ENCODE results near the gene TRMO. TPM values are rescaled to one million over a fixed set of nuclear protein-coding genes. Genes with fewer than 3 reads are reported as not detected.
"Not testable (repeated sequence)": the region's sequence is repeated elsewhere in the genome, so short reads cannot be mapped to it uniquely, and the experiment has no call there.

The TRMO gene
- total RNA-seq, 1 donor from 2014 or later, result 32.4 TPM

GRCh38 chr9:97958812-97959511 lies 36.7 kb upstream of the TRMO start:
- intact Hi-C loops (cut with micrococcal nuclease), result no loop called here
- no peaks in the 10 kb centered on the region for H3K36me3 Mint-ChIP-seq (ENCODE audit: low read depth)
- H3K4me1 Mint-ChIP-seq, result no peaks in the 10 kb centered on the region
- ChIA-PET CTCF (no interaction called here), POLR2A (interaction anchor here (0.6 to 1.1 kb wide), 3 partner anchors 37 to 217 kb away, joined by 4 read pairs; partner anchors contain the start of gene TRMO)
- H3K9me3 Mint-ChIP-seq, result no peaks in the 10 kb centered on the region
- DNase-seq (no peak), ATAC-seq (ENCODE audit: low read depth) (no peak)
- no peak for TF ChIP-seq CTCF (IDR thresholded peaks at IDR 0.05)
- no peaks in the 10 kb centered on the region for H3K27me3 Mint-ChIP-seq
- no peak overlapping the region for H3K4me3 Mint-ChIP-seq
- no peak overlapping the region for H3K27ac Mint-ChIP-seq

GRCh38 chr9:97956331-97956730 lies 34.0 kb upstream of the TRMO start:
- DNase-seq, result no peak
- CTCF ChIA-PET, result interaction anchor here (0.6 to 1.2 kb wide), 2 partner anchors 33 to 281 kb away, joined by 3 to 7 read pairs; no protein-coding TSS in a partner anchor
- H3K4me1 Mint-ChIP-seq, result no peaks in the 10 kb centered on the region
- no peaks in the 10 kb centered on the region for H3K27me3 Mint-ChIP-seq
- no peaks in the 10 kb centered on the region for H3K9me3 Mint-ChIP-seq
- no peak for ATAC-seq (ENCODE audit: low read depth)
- intact Hi-C loops (cut with micrococcal nuclease), result no loop called here
- POLR2A ChIA-PET, result interaction anchor here (1.0 to 1.4 kb wide), 2 partner anchors 26 to 34 kb away, joined by 3 to 8 read pairs; partner anchors contain the start of gene TRMO
- no peaks in the 10 kb centered on the region for H3K36me3 Mint-ChIP-seq (ENCODE audit: low read depth)
- TF ChIP-seq CTCF (IDR thresholded peaks at IDR 0.05), result no peak
- H3K27ac Mint-ChIP-seq, result no peak overlapping the region
- H3K4me3 Mint-ChIP-seq, result no peak overlapping the region

- no peaks in the 10 kb centered on the region for H3K4me1 Mint-ChIP-seq
- ChIA-PET POLR2A (no interaction called here), CTCF (interaction anchor here (1.2 kb wide), 1 partner anchor 31 kb away, joined by 5 read pairs; no protein-coding TSS in a partner anchor)
- intact Hi-C loops (cut with micrococcal nuclease), result loop anchor here (1.0 kb wide), 2 partner anchors 31 to 244 kb away; no protein-coding TSS in a partner anchor
- H3K36me3 Mint-ChIP-seq (ENCODE audit: low read depth), result no peaks in the 10 kb centered on the region
- peaks cover 9% of the 10 kb centered on the region for H3K27me3 Mint-ChIP-seq
- no peak overlapping the region for H3K4me3 Mint-ChIP-seq
- no peak for DNase-seq
- peak; percentile 82 for ATAC-seq (ENCODE audit: low read depth)
- no peak for TF ChIP-seq CTCF (IDR thresholded peaks at IDR 0.05)
- no peaks in the 10 kb centered on the region for H3K9me3 Mint-ChIP-seq
- H3K27ac Mint-ChIP-seq, result no peak overlapping the region
Measured at GRCh38 chr9:97954550-97954989, 32.3 kb upstream of the TRMO start.

DNA sequence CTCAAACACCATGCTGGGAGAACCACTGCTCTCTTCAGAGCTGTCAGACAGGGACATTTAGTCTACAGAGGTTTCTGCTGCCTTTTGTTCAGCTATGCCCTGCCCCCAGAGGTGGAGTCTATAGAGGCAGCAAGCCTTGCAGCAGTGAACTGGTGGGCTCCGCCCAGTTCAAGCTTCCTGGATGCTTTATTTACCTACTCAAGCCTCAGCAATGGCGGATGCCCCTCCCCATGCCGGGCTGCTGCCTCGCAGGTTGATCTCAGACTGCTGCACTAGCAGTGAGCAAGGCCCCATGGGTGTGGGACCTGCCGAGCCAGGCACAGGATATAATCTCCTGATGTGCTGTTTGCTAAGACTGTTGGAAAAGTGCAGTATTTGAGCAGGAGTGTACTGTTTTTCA lies 28.6 kb upstream of the TRMO start:
- peaks cover 17% of the 10 kb centered on the region for H3K27me3 Mint-ChIP-seq
- H3K4me1 Mint-ChIP-seq; intact Hi-C loops (cut with micrococcal nuclease); H3K27ac Mint-ChIP-seq; H3K4me3 Mint-ChIP-seq; H3K9me3 Mint-ChIP-seq; DNase-seq; POLR2A ChIA-PET; H3K36me3 Mint-ChIP-seq (ENCODE audit: low read depth); CTCF ChIA-PET: not testable (repeated sequence)
- peak; percentile 28 for ATAC-seq (ENCODE audit: low read depth)

- H3K9me3 Mint-ChIP-seq; DNase-seq; H3K27ac Mint-ChIP-seq; H3K36me3 Mint-ChIP-seq (ENCODE audit: low read depth); ATAC-seq (ENCODE audit: low read depth); H3K4me3 Mint-ChIP-seq; CTCF ChIA-PET; H3K4me1 Mint-ChIP-seq; POLR2A ChIA-PET; intact Hi-C loops (cut with micrococcal nuclease): not testable (repeated sequence)
- H3K27me3 Mint-ChIP-seq, result peaks cover 17% of the 10 kb centered on the region
Measured at GRCh38 chr9:97947094-97947493, 24.8 kb upstream of the TRMO start.

- H3K27ac Mint-ChIP-seq; POLR2A ChIA-PET; CTCF ChIA-PET; H3K36me3 Mint-ChIP-seq (ENCODE audit: low read depth); H3K9me3 Mint-ChIP-seq; DNase-seq; intact Hi-C loops (cut with micrococcal nuclease); H3K4me1 Mint-ChIP-seq; H3K4me3 Mint-ChIP-seq; ATAC-seq (ENCODE audit: low read depth): not testable (repeated sequence)
- peaks cover 17% of the 10 kb centered on the region for H3K27me3 Mint-ChIP-seq
Measured at GRCh38 chr9:97945470-97945869, 23.2 kb upstream of the TRMO start.
